Activated CD8-positive, alpha-beta T cell treated with anti-CD3 and anti-CD28 coated beads for 36 hours (primary cell): ENCODE results near the gene SLC22A24. TPM values are rescaled to one million over a fixed set of nuclear protein-coding genes. Genes with fewer than 3 reads are reported as not detected.

ENCODE experiments used
- ATAC-seq: fragments of 200-7000 bp; cut with Tn5 transposase; one replicate; pipeline ENCODE4 v1.10.0; 2021; ENCODE audit warnings: mild to moderate bottlenecking, moderate library complexity
- CTCF ChIA-PET: fragments of 350-600 bp; sonication (Branson Sonifier 250); formaldehyde crosslinking; loops from one replicate; lab custom pipeline; 2021; ENCODE audit warnings: antibody characterized with exemption; lab: Charles Lee
- POLR2A ChIA-PET: fragments of 350-600 bp; sonication (Branson Sonifier 250); formaldehyde crosslinking; loops from one replicate; lab custom pipeline; 2021; ENCODE audit warnings: antibody characterized with exemption; lab: Charles Lee
- DNase-seq: peaks from one replicate; pipeline ENCODE4 v3.0.0-alpha.2; 2020
- H3K27ac Mint-ChIP-seq: one replicate; pipeline ENCODE4 v1.8.0; 2021; ENCODE audit warnings: mild to moderate bottlenecking, mixed read lengths
- H3K27me3 Mint-ChIP-seq: one replicate; pipeline ENCODE4 v1.8.0; 2021; ENCODE audit warnings: mixed read lengths
- H3K36me3 Mint-ChIP-seq: one replicate; pipeline ENCODE4 v1.8.0; 2021; ENCODE audit warnings: low read depth, mixed read lengths
- H3K4me1 Mint-ChIP-seq: one replicate; pipeline ENCODE4 v1.8.0; 2021; ENCODE audit warnings: low read depth, mixed read lengths
- H3K4me3 Mint-ChIP-seq: one replicate; pipeline ENCODE4 v1.8.0; 2021; ENCODE audit warnings: mild to moderate bottlenecking, moderate library complexity, mixed read lengths
- H3K9me3 Mint-ChIP-seq: one replicate; pipeline ENCODE4 v1.8.0; 2021; ENCODE audit warnings: mixed read lengths
- intact Hi-C: fragments of 100-400 bp; cut with micrococcal nuclease; formaldehyde crosslinking; loops from one replicate; pipeline ENCODE4 v1.10.0; 2022
- total RNA-seq, 2 experiments: library from RNA; stranded (reverse); gene quantifications; one replicate each; pipeline ENCODE4 v1.2.3, GENCODE V29; 2021
- TF ChIP-seq, protein P1 (sequence below): fragments of 200-600 bp; IDR thresholded peaks from one replicate; pipeline ENCODE4 v1.8.0; 2022; ENCODE audit warnings: antibody characterized with exemption, mild to moderate bottlenecking

SLC22A24 gene
- total RNA-seq: not detected

DNA sequence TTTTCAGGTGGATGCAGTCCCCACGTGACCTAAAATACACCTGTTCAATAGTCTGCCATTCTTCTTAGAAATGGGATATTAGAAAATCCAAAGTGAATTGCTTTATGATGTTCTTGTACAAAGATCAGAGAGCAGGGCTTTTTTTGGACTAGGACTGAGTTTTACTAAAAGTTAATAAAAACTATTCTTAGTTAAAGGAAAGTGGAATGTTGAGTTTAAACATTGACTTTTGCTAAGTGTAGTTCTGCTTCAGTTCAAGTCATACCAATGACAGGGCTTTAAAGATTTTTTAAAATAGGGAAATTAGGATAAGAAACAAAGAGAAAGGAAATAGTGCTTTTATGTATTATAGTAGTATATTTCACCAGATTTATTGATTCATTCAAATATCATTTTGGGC, at the start of gene SLC22A24:
SLC22A24 (minus strand) TSS at position 101 of the 400 bp plus-strand sequence. CDS start 442 bp downstream, outside the sequence.
- no peaks in the 10 kb centered on the region for H3K36me3 Mint-ChIP-seq
- no peaks in the 10 kb centered on the region for H3K4me1 Mint-ChIP-seq
- ATAC-seq (no peak), DNase-seq (no peak)
- CTCF ChIA-PET: no interaction called here
- H3K27me3 Mint-ChIP-seq: peaks cover 13% of the 10 kb centered on the region
- H3K9me3 Mint-ChIP-seq: no peaks in the 10 kb centered on the region
- no peak within 1 kb of the TSS for H3K27ac Mint-ChIP-seq
- POLR2A ChIA-PET: interaction anchor here (0.5 kb wide), 1 partner anchor 11 kb away, joined by 3 read pairs; no protein-coding TSS in a partner anchor
- intact Hi-C loops: no loop called here
- H3K4me3 Mint-ChIP-seq: no peak within 1 kb of the TSS
- TF ChIP-seq, protein P1, sequence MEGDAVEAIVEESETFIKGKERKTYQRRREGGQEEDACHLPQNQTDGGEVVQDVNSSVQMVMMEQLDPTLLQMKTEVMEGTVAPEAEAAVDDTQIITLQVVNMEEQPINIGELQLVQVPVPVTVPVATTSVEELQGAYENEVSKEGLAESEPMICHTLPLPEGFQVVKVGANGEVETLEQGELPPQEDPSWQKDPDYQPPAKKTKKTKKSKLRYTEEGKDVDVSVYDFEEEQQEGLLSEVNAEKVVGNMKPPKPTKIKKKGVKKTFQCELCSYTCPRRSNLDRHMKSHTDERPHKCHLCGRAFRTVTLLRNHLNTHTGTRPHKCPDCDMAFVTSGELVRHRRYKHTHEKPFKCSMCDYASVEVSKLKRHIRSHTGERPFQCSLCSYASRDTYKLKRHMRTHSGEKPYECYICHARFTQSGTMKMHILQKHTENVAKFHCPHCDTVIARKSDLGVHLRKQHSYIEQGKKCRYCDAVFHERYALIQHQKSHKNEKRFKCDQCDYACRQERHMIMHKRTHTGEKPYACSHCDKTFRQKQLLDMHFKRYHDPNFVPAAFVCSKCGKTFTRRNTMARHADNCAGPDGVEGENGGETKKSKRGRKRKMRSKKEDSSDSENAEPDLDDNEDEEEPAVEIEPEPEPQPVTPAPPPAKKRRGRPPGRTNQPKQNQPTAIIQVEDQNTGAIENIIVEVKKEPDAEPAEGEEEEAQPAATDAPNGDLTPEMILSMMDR: no peak

- CTCF ChIA-PET: no interaction called here
- no peaks in the 10 kb centered on the region for H3K36me3 Mint-ChIP-seq
- H3K4me3 Mint-ChIP-seq: no peak overlapping the region
- peaks cover 8% of the 10 kb centered on the region for H3K9me3 Mint-ChIP-seq
- H3K4me1 Mint-ChIP-seq: no peaks in the 10 kb centered on the region
- POLR2A ChIA-PET: no interaction called here
- peaks cover 11% of the 10 kb centered on the region for H3K27me3 Mint-ChIP-seq
- no peak overlapping the region for H3K27ac Mint-ChIP-seq
- no peak for ATAC-seq
- DNase-seq: no peak
- intact Hi-C loops: no loop called here
- TF ChIP-seq, protein P1: no peak
Observed at GRCh38 chr11:63180536-63180935, 36.5 kb upstream of the SLC22A24 start.

DNA sequence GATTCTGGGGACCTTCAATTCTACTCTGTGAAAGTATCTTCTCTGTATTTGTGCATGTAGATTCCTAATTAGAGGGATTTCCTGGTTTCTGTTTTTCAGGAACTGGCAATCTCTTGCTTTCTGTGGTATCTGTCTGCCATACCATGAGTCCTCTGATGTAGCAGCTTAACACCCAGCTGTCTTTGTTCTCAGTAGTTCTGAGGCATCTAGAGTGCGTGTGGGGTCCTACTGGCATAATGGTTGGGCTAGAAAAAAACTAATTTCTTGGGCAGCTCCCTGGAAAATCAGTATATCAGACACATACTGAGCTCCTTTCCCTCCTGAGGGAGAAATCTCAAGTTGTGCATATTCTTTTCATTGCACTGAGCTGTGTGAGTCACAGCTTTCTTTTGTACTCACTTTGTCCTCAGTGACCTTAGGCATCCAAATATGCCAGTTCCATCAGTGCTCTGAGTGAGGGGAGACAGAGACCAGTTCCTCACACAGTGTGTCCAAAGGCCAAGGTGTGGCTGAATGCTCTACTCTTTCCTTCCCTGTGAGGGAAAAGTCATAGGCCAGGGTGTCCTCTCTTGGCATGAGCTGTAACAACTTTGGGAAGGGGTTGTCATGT, 35.5 kb upstream of the SLC22A24 start:
- H3K27ac Mint-ChIP-seq: no peak overlapping the region
- no peak overlapping the region for H3K4me3 Mint-ChIP-seq
- ChIA-PET POLR2A (no interaction called here), CTCF (no interaction called here)
- no peak for ATAC-seq
- no peak for DNase-seq
- H3K9me3 Mint-ChIP-seq: peaks cover 11% of the 10 kb centered on the region
- H3K36me3 Mint-ChIP-seq: no peaks in the 10 kb centered on the region
- intact Hi-C loops: no loop called here
- no peaks in the 10 kb centered on the region for H3K4me1 Mint-ChIP-seq
- TF ChIP-seq, protein P1: no peak
- H3K27me3 Mint-ChIP-seq: peaks cover 13% of the 10 kb centered on the region

- POLR2A ChIA-PET: no interaction called here
- ATAC-seq (no peak), DNase-seq (no peak)
- Mint-ChIP-seq H3K27ac (no peak overlapping the region), H3K9me3 (peaks cover 12% of the 10 kb centered on the region), H3K4me1 (no peaks in the 10 kb centered on the region), H3K36me3 (no peaks in the 10 kb centered on the region), H3K4me3 (no peak overlapping the region), H3K27me3 (peaks cover 9% of the 10 kb centered on the region)
- intact Hi-C loops: no loop called here
- TF ChIP-seq, protein P1: no peak
- CTCF ChIA-PET: no interaction called here
Observed at GRCh38 chr11:63177872-63178271, 33.9 kb upstream of the SLC22A24 start.

- no peak for ATAC-seq
- Mint-ChIP-seq H3K27me3 (peaks cover 28% of the 10 kb centered on the region), H3K27ac (no peak overlapping the region), H3K4me3 (no peak overlapping the region), H3K9me3 (no peaks in the 10 kb centered on the region), H3K4me1 (no peaks in the 10 kb centered on the region), H3K36me3 (no peaks in the 10 kb centered on the region)
- ChIA-PET POLR2A (no interaction called here), CTCF (no interaction called here)
- no peak for DNase-seq
- TF ChIP-seq, protein P1: no peak
- intact Hi-C loops: no loop called here
Observed at GRCh38 chr11:63165706-63166310, 21.8 kb upstream of the SLC22A24 start.
